H1 (cell line): ENCODE measurements around the gene FAM83B. TPM values are rescaled to one million over a fixed set of nuclear protein-coding genes. Genes with fewer than 3 reads are reported as not detected.

Source experiments
- CBX5 ChIP-seq: fragments of 300-800, 300-1000 bp; sonication (generic); IDR thresholded peaks from 2 replicates; pipeline ENCODE4 v1.7.1; 2016; ENCODE audit warnings: antibody characterized with exemption, low read length, low read depth
- SIN3A ChIP-seq, 2 experiments: IDR thresholded peaks in 1 of 2; conservative IDR thresholded peaks in 1 of 2; 2 replicates each; pipeline ENCODE4 v1.6.1; 2011 to 2012; ENCODE audit warnings: low read length in 2 of 2, improper control_type of control experiment in 1 of 2, low read depth in 1 of 2, mild to moderate bottlenecking in 1 of 2
- polyA plus RNA-seq, 7 experiments: library from polyadenylated mRNA; depleted of rRNA in 3 of 7; stranded (reverse) in 5 of 7; unstranded in 2 of 7; fragments of >200 nt in 5 of 7; fragments of 200-250 nt in 2 of 7; gene quantifications; 1 replicate in 5 of 7; 2 replicates in 1 of 7; 4 replicates in 1 of 7; pipeline versions ENCODE4 v1.2.1 to v1.2.3, GENCODE V29; 2011 to 2013; ENCODE audit warnings: missing spikeins in 2 of 7, mixed read lengths in 2 of 7
- total RNA-seq: library from RNA; stranded (reverse); fragmentation: NEBNext Ultra II Directional; extraction: Animal tissue kit (Norgen Biotek cat#: 25700); gene quantifications from 2 replicates; pipeline ENCODE4 v1.2.1, GENCODE V29; 2021
- TF ChIP-seq, protein P1 (sequence below): fragments of 300-600 bp; sonication (generic); IDR thresholded peaks from 2 replicates; pipeline ENCODE4 v1.7.1; 2012; ENCODE audit warnings: low read length, moderate library complexity, mild to moderate bottlenecking, inconsistent platforms; ENCODE audit not compliant: insufficient replicate concordance
- TF ChIP-seq, protein P2 (sequence below): IDR thresholded peaks from 2 replicates; pipeline ENCODE4 v1.6.1; 2012; ENCODE audit warnings: inconsistent platforms

Gene FAM83B
- total and polyA plus RNA-seq, 2 of the 8 experiments (the other 6 are each of a cell fraction or from before 2014, with no cell fraction given) = 0.71 to 5.7 TPM

DNA sequence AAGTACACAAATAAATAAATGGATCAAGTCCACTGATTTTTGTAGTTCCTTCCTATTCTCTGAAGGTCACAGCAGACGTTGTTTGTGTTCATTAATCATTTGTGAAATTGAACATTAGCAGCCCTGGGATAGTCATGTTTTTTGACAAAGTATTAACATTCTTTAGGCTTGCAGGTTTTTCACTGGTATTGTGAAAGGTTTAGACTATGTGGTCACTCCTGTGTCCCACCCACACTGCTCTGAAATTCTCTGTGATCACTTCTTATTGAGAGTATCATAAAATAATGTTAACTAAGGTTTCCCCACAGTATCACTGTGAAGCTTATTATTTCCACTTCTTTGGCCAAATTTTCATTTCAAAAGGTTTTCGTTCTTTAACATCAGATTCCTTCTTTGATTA, 3.5 kb downstream of the FAM83B start (continued):
- TF ChIP-seq, protein P1, sequence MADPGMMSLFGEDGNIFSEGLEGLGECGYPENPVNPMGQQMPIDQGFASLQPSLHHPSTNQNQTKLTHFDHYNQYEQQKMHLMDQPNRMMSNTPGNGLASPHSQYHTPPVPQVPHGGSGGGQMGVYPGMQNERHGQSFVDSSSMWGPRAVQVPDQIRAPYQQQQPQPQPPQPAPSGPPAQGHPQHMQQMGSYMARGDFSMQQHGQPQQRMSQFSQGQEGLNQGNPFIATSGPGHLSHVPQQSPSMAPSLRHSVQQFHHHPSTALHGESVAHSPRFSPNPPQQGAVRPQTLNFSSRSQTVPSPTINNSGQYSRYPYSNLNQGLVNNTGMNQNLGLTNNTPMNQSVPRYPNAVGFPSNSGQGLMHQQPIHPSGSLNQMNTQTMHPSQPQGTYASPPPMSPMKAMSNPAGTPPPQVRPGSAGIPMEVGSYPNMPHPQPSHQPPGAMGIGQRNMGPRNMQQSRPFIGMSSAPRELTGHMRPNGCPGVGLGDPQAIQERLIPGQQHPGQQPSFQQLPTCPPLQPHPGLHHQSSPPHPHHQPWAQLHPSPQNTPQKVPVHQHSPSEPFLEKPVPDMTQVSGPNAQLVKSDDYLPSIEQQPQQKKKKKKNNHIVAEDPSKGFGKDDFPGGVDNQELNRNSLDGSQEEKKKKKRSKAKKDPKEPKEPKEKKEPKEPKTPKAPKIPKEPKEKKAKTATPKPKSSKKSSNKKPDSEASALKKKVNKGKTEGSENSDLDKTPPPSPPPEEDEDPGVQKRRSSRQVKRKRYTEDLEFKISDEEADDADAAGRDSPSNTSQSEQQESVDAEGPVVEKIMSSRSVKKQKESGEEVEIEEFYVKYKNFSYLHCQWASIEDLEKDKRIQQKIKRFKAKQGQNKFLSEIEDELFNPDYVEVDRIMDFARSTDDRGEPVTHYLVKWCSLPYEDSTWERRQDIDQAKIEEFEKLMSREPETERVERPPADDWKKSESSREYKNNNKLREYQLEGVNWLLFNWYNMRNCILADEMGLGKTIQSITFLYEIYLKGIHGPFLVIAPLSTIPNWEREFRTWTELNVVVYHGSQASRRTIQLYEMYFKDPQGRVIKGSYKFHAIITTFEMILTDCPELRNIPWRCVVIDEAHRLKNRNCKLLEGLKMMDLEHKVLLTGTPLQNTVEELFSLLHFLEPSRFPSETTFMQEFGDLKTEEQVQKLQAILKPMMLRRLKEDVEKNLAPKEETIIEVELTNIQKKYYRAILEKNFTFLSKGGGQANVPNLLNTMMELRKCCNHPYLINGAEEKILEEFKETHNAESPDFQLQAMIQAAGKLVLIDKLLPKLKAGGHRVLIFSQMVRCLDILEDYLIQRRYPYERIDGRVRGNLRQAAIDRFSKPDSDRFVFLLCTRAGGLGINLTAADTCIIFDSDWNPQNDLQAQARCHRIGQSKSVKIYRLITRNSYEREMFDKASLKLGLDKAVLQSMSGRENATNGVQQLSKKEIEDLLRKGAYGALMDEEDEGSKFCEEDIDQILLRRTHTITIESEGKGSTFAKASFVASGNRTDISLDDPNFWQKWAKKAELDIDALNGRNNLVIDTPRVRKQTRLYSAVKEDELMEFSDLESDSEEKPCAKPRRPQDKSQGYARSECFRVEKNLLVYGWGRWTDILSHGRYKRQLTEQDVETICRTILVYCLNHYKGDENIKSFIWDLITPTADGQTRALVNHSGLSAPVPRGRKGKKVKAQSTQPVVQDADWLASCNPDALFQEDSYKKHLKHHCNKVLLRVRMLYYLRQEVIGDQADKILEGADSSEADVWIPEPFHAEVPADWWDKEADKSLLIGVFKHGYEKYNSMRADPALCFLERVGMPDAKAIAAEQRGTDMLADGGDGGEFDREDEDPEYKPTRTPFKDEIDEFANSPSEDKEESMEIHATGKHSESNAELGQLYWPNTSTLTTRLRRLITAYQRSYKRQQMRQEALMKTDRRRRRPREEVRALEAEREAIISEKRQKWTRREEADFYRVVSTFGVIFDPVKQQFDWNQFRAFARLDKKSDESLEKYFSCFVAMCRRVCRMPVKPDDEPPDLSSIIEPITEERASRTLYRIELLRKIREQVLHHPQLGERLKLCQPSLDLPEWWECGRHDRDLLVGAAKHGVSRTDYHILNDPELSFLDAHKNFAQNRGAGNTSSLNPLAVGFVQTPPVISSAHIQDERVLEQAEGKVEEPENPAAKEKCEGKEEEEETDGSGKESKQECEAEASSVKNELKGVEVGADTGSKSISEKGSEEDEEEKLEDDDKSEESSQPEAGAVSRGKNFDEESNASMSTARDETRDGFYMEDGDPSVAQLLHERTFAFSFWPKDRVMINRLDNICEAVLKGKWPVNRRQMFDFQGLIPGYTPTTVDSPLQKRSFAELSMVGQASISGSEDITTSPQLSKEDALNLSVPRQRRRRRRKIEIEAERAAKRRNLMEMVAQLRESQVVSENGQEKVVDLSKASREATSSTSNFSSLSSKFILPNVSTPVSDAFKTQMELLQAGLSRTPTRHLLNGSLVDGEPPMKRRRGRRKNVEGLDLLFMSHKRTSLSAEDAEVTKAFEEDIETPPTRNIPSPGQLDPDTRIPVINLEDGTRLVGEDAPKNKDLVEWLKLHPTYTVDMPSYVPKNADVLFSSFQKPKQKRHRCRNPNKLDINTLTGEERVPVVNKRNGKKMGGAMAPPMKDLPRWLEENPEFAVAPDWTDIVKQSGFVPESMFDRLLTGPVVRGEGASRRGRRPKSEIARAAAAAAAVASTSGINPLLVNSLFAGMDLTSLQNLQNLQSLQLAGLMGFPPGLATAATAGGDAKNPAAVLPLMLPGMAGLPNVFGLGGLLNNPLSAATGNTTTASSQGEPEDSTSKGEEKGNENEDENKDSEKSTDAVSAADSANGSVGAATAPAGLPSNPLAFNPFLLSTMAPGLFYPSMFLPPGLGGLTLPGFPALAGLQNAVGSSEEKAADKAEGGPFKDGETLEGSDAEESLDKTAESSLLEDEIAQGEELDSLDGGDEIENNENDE = no peak
- TF ChIP-seq, protein P2, sequence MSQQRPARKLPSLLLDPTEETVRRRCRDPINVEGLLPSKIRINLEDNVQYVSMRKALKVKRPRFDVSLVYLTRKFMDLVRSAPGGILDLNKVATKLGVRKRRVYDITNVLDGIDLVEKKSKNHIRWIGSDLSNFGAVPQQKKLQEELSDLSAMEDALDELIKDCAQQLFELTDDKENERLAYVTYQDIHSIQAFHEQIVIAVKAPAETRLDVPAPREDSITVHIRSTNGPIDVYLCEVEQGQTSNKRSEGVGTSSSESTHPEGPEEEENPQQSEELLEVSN = no peak
- TF ChIP-seq SIN3A (conservative IDR thresholded peaks at IDR 0.05 in 1 of 2, IDR thresholded peaks at IDR 0.05 in 1 of 2; ENCODE audit: low read depth in 1 of 2, low read length in 2 of 2) = no peak
- TF ChIP-seq CBX5 = no peak
